Measurements from ENCODE around the gene LSS.

DNA sequence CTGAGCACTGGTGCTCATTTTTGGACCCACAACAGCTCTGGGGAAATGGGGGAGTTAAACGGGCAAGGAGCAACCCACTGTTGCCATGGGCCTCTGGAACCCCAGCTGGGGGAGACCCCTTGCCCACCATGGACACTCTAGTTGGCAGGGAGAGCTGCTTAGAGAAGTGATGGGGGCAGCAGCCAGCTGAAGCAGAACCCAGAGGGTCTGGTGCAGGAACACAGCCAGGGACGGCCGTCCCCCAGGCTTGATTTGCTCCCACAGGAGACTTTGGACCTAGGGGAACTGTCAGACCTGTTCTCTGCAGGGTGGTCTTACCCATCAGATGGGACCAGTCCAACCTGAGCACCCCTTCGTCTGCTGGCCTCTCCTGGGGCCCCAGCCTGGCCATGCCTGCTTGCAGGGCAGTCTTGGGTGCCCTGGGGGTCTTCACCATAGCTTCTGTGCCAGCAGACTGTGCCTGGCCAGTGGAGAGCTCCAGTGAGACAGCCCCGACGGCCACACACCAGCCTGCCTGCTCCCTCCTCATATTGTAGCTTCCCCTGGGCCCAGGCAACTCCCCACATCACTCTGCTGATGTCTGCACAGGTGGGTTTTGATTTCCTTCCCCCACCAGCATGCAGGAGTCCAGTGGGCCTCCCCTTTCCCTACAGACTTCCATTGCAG, 55.6 kb downstream of the LSS start:
- TF ChIP-seq, protein P1, sequence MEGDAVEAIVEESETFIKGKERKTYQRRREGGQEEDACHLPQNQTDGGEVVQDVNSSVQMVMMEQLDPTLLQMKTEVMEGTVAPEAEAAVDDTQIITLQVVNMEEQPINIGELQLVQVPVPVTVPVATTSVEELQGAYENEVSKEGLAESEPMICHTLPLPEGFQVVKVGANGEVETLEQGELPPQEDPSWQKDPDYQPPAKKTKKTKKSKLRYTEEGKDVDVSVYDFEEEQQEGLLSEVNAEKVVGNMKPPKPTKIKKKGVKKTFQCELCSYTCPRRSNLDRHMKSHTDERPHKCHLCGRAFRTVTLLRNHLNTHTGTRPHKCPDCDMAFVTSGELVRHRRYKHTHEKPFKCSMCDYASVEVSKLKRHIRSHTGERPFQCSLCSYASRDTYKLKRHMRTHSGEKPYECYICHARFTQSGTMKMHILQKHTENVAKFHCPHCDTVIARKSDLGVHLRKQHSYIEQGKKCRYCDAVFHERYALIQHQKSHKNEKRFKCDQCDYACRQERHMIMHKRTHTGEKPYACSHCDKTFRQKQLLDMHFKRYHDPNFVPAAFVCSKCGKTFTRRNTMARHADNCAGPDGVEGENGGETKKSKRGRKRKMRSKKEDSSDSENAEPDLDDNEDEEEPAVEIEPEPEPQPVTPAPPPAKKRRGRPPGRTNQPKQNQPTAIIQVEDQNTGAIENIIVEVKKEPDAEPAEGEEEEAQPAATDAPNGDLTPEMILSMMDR (IDR thresholded peaks at IDR 0.05; ENCODE audit: extremely low read depth in 1 of 2, insufficient read depth in 1 of 2, low read depth in 1 of 2, low read length in 2 of 2): no peak
- TF ChIP-seq, protein P2, sequence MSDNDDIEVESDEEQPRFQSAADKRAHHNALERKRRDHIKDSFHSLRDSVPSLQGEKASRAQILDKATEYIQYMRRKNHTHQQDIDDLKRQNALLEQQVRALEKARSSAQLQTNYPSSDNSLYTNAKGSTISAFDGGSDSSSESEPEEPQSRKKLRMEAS (IDR thresholded peaks at IDR 0.05; ENCODE audit: insufficient read depth, insufficient read length): no peak
- TF ChIP-seq FOS (IDR thresholded peaks at IDR 0.05; ENCODE audit: borderline replicate concordance, insufficient read depth, low read length) (no peak), EZH2 (IDR thresholded peaks at IDR 0.05; ENCODE audit: borderline replicate concordance, low read depth, low read length, severe bottlenecking) (no peak), POLR2AphosphoS5 (IDR thresholded peaks at IDR 0.05; ENCODE audit: insufficient read depth, low read depth, low read length) (no peak), GATA2 (IDR thresholded peaks at IDR 0.05; ENCODE audit: insufficient read depth, insufficient read length, low read depth, low read length) (no peak), POLR2A (IDR thresholded peaks at IDR 0.05; ENCODE audit: low read depth, low read length) (no peak), JUN (IDR thresholded peaks at IDR 0.05; ENCODE audit: borderline replicate concordance, insufficient read depth, insufficient read length, low read depth) (no peak), MYC (IDR thresholded peaks at IDR 0.05; ENCODE audit: low read depth, low read length) (no peak)

Data from endothelial cell of umbilical vein (primary cell).